Glutamatergic neuron (in vitro differentiated cells): ENCODE data around the gene ADK. TPM values are rescaled to one million over a fixed set of nuclear protein-coding genes. Genes with fewer than 3 reads are reported as not detected.

Experiments used
- DNase-seq: peaks from one replicate; pipeline ENCODE4 v3.0.0; 2022
- H3K27ac Mint-ChIP-seq: one replicate; pipeline ENCODE4 v1.8.0; 2020; ENCODE audit warnings: mild to moderate bottlenecking, mixed read lengths, inconsistent platforms; ENCODE audit not compliant: unreplicated experiment
- H3K27me3 Mint-ChIP-seq: one replicate; pipeline ENCODE4 v1.8.0; 2020; ENCODE audit warnings: mild to moderate bottlenecking, moderate library complexity, mixed read lengths, inconsistent platforms; ENCODE audit not compliant: unreplicated experiment
- H3K36me3 Mint-ChIP-seq: one replicate; pipeline ENCODE4 v1.8.0; 2020; ENCODE audit warnings: mild to moderate bottlenecking, mixed read lengths, inconsistent platforms; ENCODE audit not compliant: unreplicated experiment
- H3K4me1 Mint-ChIP-seq: one replicate; pipeline ENCODE4 v1.8.0; 2020; ENCODE audit warnings: mild to moderate bottlenecking, low read depth, mixed read lengths, inconsistent platforms; ENCODE audit not compliant: unreplicated experiment
- H3K4me3 Mint-ChIP-seq: one replicate; pipeline ENCODE4 v1.8.0; 2020; ENCODE audit warnings: mild to moderate bottlenecking, mixed read lengths, inconsistent platforms; ENCODE audit not compliant: unreplicated experiment
- H3K9me3 Mint-ChIP-seq: one replicate; pipeline ENCODE4 v1.8.0; 2020; ENCODE audit warnings: mild to moderate bottlenecking, moderate library complexity, mixed read lengths, inconsistent platforms; ENCODE audit not compliant: unreplicated experiment
- CTCF ChIP-seq: fragments of 200-600 bp; sonication (generic); IDR thresholded peaks from one replicate; pipeline ENCODE4 v1.5.0; 2021; ENCODE audit not compliant: partially characterized antibody, unreplicated experiment
- total RNA-seq: library from RNA; stranded (reverse); fragmentation: NEBNext Ultra II Directional; extraction: Animal tissue kit (Norgen Biotek cat#: 25700); gene quantifications from one replicate; pipeline ENCODE4 v1.2.1, GENCODE V29; 2021; ENCODE audit not compliant: unreplicated experiment

ADK gene
- total RNA-seq, 1 donor from 2014 or later: 16.4 TPM

- DNase-seq: no peak
- Mint-ChIP-seq H3K9me3 (no peaks in the 10 kb centered on the region), H3K27ac (no peak overlapping the region), H3K4me1 (peaks cover 6% of the 10 kb centered on the region), H3K27me3 (peaks cover 2% of the 10 kb centered on the region), H3K4me3 (no peak overlapping the region), H3K36me3 (no peaks in the 10 kb centered on the region)
- TF ChIP-seq CTCF: no peak
These were observed 555.9 kb downstream of the ADK start for GRCh38 chr10:74706966-74707365.

GRCh38 chr10:74708246-74708645 is 557.2 kb downstream of the ADK start:
- Mint-ChIP-seq H3K4me1 (peaks cover 6% of the 10 kb centered on the region), H3K27me3 (peaks cover 2% of the 10 kb centered on the region), H3K4me3 (no peak overlapping the region), H3K9me3 (no peaks in the 10 kb centered on the region), H3K27ac (no peak overlapping the region), H3K36me3 (no peaks in the 10 kb centered on the region)
- no peak for TF ChIP-seq CTCF
- DNase-seq: no peak

GRCh38 chr10:74718208-74718607 is 567.2 kb downstream of the ADK start:
- no peak for DNase-seq
- Mint-ChIP-seq H3K4me1 (no peaks in the 10 kb centered on the region), H3K27me3 (peaks cover 2% of the 10 kb centered on the region), H3K36me3 (peaks cover 34% of the 10 kb centered on the region), H3K27ac (no peak overlapping the region), H3K4me3 (no peak overlapping the region), H3K9me3 (peaks cover 4% of the 10 kb centered on the region)
- TF ChIP-seq CTCF: no peak

GRCh38 chr10:74728225-74728624 is 577.2 kb downstream of the ADK start:
- Mint-ChIP-seq H3K27me3 (no peaks in the 10 kb centered on the region), H3K36me3 (no peaks in the 10 kb centered on the region), H3K9me3 (no peaks in the 10 kb centered on the region), H3K4me3 (no peak overlapping the region), H3K4me1 (no peaks in the 10 kb centered on the region), H3K27ac (no peak overlapping the region)
- no peak for DNase-seq
- no peak for TF ChIP-seq CTCF

GRCh38 chr10:74730246-74730645 is 579.2 kb downstream of the ADK start:
- Mint-ChIP-seq H3K4me1 (no peaks in the 10 kb centered on the region), H3K36me3 (no peaks in the 10 kb centered on the region), H3K27ac (no peak overlapping the region), H3K9me3 (no peaks in the 10 kb centered on the region), H3K4me3 (no peak overlapping the region), H3K27me3 (no peaks in the 10 kb centered on the region)
- no peak for DNase-seq
- no peak for TF ChIP-seq CTCF
